SK-N-SH (cell line): ENCODE measurements around the gene IL31RA. TPM values are rescaled to one million over a fixed set of nuclear protein-coding genes. Genes with fewer than 3 reads are reported as not detected.

Source experiments
- CTCF ChIA-PET: fragments of 300-600, 350-600 bp; formaldehyde crosslinking; extraction: SDS; loops from one replicate; lab custom pipeline; 2021; lab: Yijun Ruan, JAX
- POLR2A ChIA-PET: fragments of 350-600 bp; sonication (Branson Sonifier 250); formaldehyde crosslinking; extraction: SDS; loops from one replicate; lab custom pipeline; 2020; ENCODE audit warnings: antibody characterized with exemption, inconsistent platforms; lab: Yijun Ruan, JAX
- DNase-seq: peaks from one replicate; pipeline ENCODE4 v3.0.0; 2012
- H2AFZ ChIP-seq: fragments of 200-600 bp; sonication (generic); 2 replicates; pipeline ENCODE4 v1.8.1; 2016; ENCODE audit warnings: antibody characterized with exemption, mild to moderate bottlenecking, low read depth
- H3F3A ChIP-seq: fragments of 200-600 bp; sonication (generic); replicated peaks from 2 replicates; pipeline ENCODE3; 2016; ENCODE audit warnings: antibody characterized with exemption, mild to moderate bottlenecking; ENCODE audit not compliant: insufficient read depth
- H3K27ac ChIP-seq, 2 experiments: fragments of 200-500 bp in 1 of 2; fragments of 200-600 bp in 1 of 2; sonication (Bioruptor generic) in 1 of 2; sonication (generic), shearing (Covaris generic) in 1 of 2; 2 replicates each; pipeline versions ENCODE4 v1.5.1 to v1.6.1; 2014 to 2016; ENCODE audit warnings: low read depth in 2 of 2, inconsistent platforms in 1 of 2, low read length in 1 of 2, mild to moderate bottlenecking in 1 of 2, mixed read lengths in 1 of 2
- H3K27me3 ChIP-seq: fragments of 200-600 bp; sonication (generic), shearing (Covaris generic); 2 replicates; pipeline ENCODE4 v1.6.1; 2016; ENCODE audit warnings: mixed run types; ENCODE audit not compliant: insufficient read depth
- H3K36me3 ChIP-seq, 2 experiments: fragments of 200-500 bp in 1 of 2; fragments of 200-600 bp in 1 of 2; sonication (Bioruptor generic) in 1 of 2; sonication (generic) in 1 of 2; replicated peaks in 1 of 2; 2 replicates each; pipeline versions ENCODE3 to v1.5.1; 2014 to 2016; ENCODE audit warnings: low read length in 1 of 2, mild to moderate bottlenecking in 1 of 2; ENCODE audit not compliant: insufficient read depth in 2 of 2, control insufficient read depth in 1 of 2
- H3K4me1 ChIP-seq, 2 experiments: fragments of 200-500 bp in 1 of 2; fragments of 200-600 bp in 1 of 2; sonication (Bioruptor generic) in 1 of 2; sonication (generic), shearing (Covaris generic) in 1 of 2; 2 replicates each; pipeline versions ENCODE4 v1.5.1 to v1.6.1; 2014 to 2016; ENCODE audit warnings: low read depth in 1 of 2, low read length in 1 of 2, mixed run types in 1 of 2; ENCODE audit not compliant: insufficient read depth in 2 of 2, control insufficient read depth in 1 of 2
- H3K4me2 ChIP-seq: fragments of 200-600 bp; sonication (generic), shearing (Covaris generic); 2 replicates; pipeline ENCODE4 v1.6.1; 2017; ENCODE audit warnings: mixed run types
- H3K4me3 ChIP-seq, 2 experiments: fragments of 200-500 bp in 1 of 2; fragments of 200-600 bp in 1 of 2; sonication (Bioruptor generic) in 1 of 2; sonication (generic), shearing (Covaris generic) in 1 of 2; 2 replicates each; pipeline versions ENCODE4 v1.5.1 to v1.8.1; 2014 to 2016; ENCODE audit warnings: low read depth in 2 of 2, inconsistent platforms in 1 of 2, low read length in 1 of 2, mild to moderate bottlenecking in 1 of 2, mixed read lengths in 1 of 2, moderate library complexity in 1 of 2
- H3K79me2 ChIP-seq: fragments of 200-600 bp; sonication (generic); 2 replicates; pipeline ENCODE4 v1.8.1; 2017; ENCODE audit warnings: mild to moderate bottlenecking; ENCODE audit not compliant: insufficient read depth
- H3K9ac ChIP-seq: fragments of 200-600 bp; sonication (generic); 2 replicates; pipeline ENCODE4 v1.6.1; 2017; ENCODE audit warnings: mixed run types
- H3K9me2 ChIP-seq: fragments of 200-600 bp; sonication (generic); 2 replicates; pipeline ENCODE4 v1.6.1; 2017; ENCODE audit warnings: mixed run types
- H3K9me3 ChIP-seq: fragments of 200-600 bp; sonication (generic); 2 replicates; pipeline ENCODE4 v1.6.1; 2017; ENCODE audit warnings: mixed run types, mild to moderate bottlenecking, moderate library complexity
- H4K20me1 ChIP-seq: fragments of 200-600 bp; sonication (generic); 2 replicates; pipeline ENCODE4 v1.6.1; 2017; ENCODE audit warnings: mild to moderate bottlenecking, mixed run types; ENCODE audit not compliant: insufficient read depth
- CHD2 ChIP-seq: fragments of 150-350 bp; IDR thresholded peaks from 2 replicates; pipeline ENCODE4 v1.6.1; 2018; ENCODE audit warnings: low read length; ENCODE audit not compliant: partially characterized antibody
- CTCF ChIP-seq: fragments of 200-600 bp; sonication (generic); IDR thresholded peaks from 2 replicates; pipeline ENCODE4 v1.6.1; 2017; ENCODE audit warnings: antibody characterized with exemption, mild to moderate bottlenecking, moderate library complexity
- EP300 ChIP-seq, 2 experiments: IDR thresholded peaks; 2 replicates each; pipeline versions ENCODE4 v1.4.0 to v1.6.1; 2012; ENCODE audit warnings: borderline replicate concordance in 1 of 2, low read depth in 1 of 2, low read length in 1 of 2
- FOXJ3 ChIP-seq: sonication (generic); formaldehyde crosslinking; IDR thresholded peaks from 2 replicates; pipeline ENCODE4 v1.5.1; 2020; ENCODE audit warnings: mild to moderate bottlenecking, missing genetic modification reagents
- GABPA ChIP-seq: IDR thresholded peaks from 2 replicates; pipeline ENCODE4 v1.4.0; 2012; ENCODE audit warnings: low read depth, mild to moderate bottlenecking
- GATA2 ChIP-seq: sonication (generic); formaldehyde crosslinking; IDR thresholded peaks from 2 replicates; pipeline ENCODE4 v1.5.0; 2020; ENCODE audit warnings: mild to moderate bottlenecking, missing genetic modification reagents
- MAX ChIP-seq: IDR thresholded peaks from 2 replicates; pipeline ENCODE4 v1.4.0; 2012; ENCODE audit warnings: low read depth
- NRF1 ChIP-seq: IDR thresholded peaks from 2 replicates; pipeline ENCODE4 v1.6.1; 2012; ENCODE audit warnings: low read depth, mild to moderate bottlenecking, low read length
- POLR2AphosphoS5 ChIP-seq: IDR thresholded peaks from 2 replicates; pipeline ENCODE4 v1.6.1; 2012; ENCODE audit warnings: low read depth, low read length
- RAD21 ChIP-seq: IDR thresholded peaks from 2 replicates; pipeline ENCODE4 v1.6.1; 2012; ENCODE audit warnings: mild to moderate bottlenecking, low read length
- RFX5 ChIP-seq: IDR thresholded peaks from 2 replicates; pipeline ENCODE4 v1.6.1; 2012; ENCODE audit warnings: mild to moderate bottlenecking, improper control_type of control experiment, low read length
- SIN3A ChIP-seq: IDR thresholded peaks from 2 replicates; pipeline ENCODE4 v1.6.1; 2012; ENCODE audit warnings: low read depth, mild to moderate bottlenecking, low read length, moderate library complexity, borderline replicate concordance
- SMC3 ChIP-seq: IDR thresholded peaks from 2 replicates; pipeline ENCODE4 v1.6.1; 2012; ENCODE audit warnings: low read depth, low read length, improper control_type of control experiment
- TCF12 ChIP-seq: IDR thresholded peaks from 2 replicates; pipeline ENCODE4 v1.4.0; 2012
- TEAD4 ChIP-seq: IDR thresholded peaks from 2 replicates; pipeline ENCODE4 v1.4.0; 2012; ENCODE audit warnings: mild to moderate bottlenecking, borderline replicate concordance; ENCODE audit not compliant: insufficient read depth
- WGBS: methylation state at CpG from one replicate; pipeline ENCODE4 v1.1.6; 2017; ENCODE audit warnings: low lambda C conversion rate; 5-methylcytosine and 5-hydroxymethylcytosine counted together
- polyA plus RNA-seq, 3 experiments: library from polyadenylated mRNA; depleted of rRNA; stranded (reverse); fragments of >200 nt; gene quantifications; 2 replicates each; pipeline ENCODE4 v1.2.3, GENCODE V29; 2012
- TF ChIP-seq, protein P1 (sequence below): IDR thresholded peaks from 2 replicates; pipeline ENCODE4; 2012
- TF ChIP-seq, protein P2 (sequence below): IDR thresholded peaks from 2 replicates; pipeline ENCODE4 v1.4.0; 2012; ENCODE audit warnings: low read depth, borderline replicate concordance
- TF ChIP-seq, protein P3 (sequence below): fragments of 150-350 bp; IDR thresholded peaks from 2 replicates; pipeline ENCODE4 v1.6.1; 2017; ENCODE audit warnings: antibody characterized with exemption, low read length, low read depth, borderline replicate concordance
- TF ChIP-seq, protein P4 (sequence below): fragments of 150-350 bp; IDR thresholded peaks from 2 replicates; pipeline ENCODE4 v1.6.1; 2016; ENCODE audit warnings: mild to moderate bottlenecking, low read depth, low read length

IL31RA gene
- polyA plus RNA-seq, 1 of the 3 experiments (the other 2 are of a cell fraction), result 0.20 TPM

GRCh38 chr5:55920784-55921183 lies 69.6 kb downstream of the IL31RA start:
- Histone ChIP-seq H2AFZ (no peak overlapping the region), H3K9me3 (no peaks in the 10 kb centered on the region), H4K20me1 (no peaks in the 10 kb centered on the region), H3K9ac (no peak overlapping the region), H3K4me3 (no peak overlapping the region), H3K27ac (no peak overlapping the region), H3K36me3 (no peaks in the 10 kb centered on the region), H3K4me2 (no peak overlapping the region), H3K4me1 (no peaks in the 10 kb centered on the region), H3K79me2 (no peaks in the 10 kb centered on the region), H3K9me2 (no peaks in the 10 kb centered on the region), H3F3A (no peaks in the 10 kb centered on the region), H3K27me3 (no peaks in the 10 kb centered on the region)
- ChIA-PET CTCF (interaction anchor here (1.0 to 2.7 kb wide), 4 partner anchors 10 to 22 kb away, joined by 3 to 10 read pairs (median 6); no protein-coding TSS in a partner anchor), POLR2A (no interaction called here)
- TF ChIP-seq RFX5 (no peak), RAD21 (peak; percentile 73), CHD2 (no peak), CTCF (peak; percentile 55), MAX (no peak), SIN3A (no peak), TEAD4 (no peak), NRF1 (no peak), GATA2 (no peak), EP300 (IDR thresholded peaks at IDR 0.05; ENCODE audit: borderline replicate concordance in 1 of 2, low read depth in 1 of 2, low read length in 1 of 2) (no peak), GABPA (no peak), FOXJ3 (no peak), TCF12 (no peak), SMC3 (peak; percentile 47; the same call in 1 of the 2 replicates), POLR2AphosphoS5 (no peak)
- TF ChIP-seq, protein P1, sequence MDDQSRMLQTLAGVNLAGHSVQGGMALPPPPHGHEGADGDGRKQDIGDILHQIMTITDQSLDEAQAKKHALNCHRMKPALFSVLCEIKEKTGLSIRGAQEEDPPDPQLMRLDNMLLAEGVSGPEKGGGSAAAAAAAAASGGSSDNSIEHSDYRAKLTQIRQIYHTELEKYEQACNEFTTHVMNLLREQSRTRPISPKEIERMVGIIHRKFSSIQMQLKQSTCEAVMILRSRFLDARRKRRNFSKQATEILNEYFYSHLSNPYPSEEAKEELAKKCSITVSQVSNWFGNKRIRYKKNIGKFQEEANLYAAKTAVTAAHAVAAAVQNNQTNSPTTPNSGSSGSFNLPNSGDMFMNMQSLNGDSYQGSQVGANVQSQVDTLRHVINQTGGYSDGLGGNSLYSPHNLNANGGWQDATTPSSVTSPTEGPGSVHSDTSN, result no peak
- TF ChIP-seq, protein P2, sequence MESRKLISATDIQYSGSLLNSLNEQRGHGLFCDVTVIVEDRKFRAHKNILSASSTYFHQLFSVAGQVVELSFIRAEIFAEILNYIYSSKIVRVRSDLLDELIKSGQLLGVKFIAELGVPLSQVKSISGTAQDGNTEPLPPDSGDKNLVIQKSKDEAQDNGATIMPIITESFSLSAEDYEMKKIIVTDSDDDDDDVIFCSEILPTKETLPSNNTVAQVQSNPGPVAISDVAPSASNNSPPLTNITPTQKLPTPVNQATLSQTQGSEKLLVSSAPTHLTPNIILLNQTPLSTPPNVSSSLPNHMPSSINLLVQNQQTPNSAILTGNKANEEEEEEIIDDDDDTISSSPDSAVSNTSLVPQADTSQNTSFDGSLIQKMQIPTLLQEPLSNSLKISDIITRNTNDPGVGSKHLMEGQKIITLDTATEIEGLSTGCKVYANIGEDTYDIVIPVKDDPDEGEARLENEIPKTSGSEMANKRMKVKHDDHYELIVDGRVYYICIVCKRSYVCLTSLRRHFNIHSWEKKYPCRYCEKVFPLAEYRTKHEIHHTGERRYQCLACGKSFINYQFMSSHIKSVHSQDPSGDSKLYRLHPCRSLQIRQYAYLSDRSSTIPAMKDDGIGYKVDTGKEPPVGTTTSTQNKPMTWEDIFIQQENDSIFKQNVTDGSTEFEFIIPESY, result no peak
- TF ChIP-seq, protein P3, sequence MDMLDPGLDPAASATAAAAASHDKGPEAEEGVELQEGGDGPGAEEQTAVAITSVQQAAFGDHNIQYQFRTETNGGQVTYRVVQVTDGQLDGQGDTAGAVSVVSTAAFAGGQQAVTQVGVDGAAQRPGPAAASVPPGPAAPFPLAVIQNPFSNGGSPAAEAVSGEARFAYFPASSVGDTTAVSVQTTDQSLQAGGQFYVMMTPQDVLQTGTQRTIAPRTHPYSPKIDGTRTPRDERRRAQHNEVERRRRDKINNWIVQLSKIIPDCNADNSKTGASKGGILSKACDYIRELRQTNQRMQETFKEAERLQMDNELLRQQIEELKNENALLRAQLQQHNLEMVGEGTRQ, result no peak
- TF ChIP-seq, protein P4, sequence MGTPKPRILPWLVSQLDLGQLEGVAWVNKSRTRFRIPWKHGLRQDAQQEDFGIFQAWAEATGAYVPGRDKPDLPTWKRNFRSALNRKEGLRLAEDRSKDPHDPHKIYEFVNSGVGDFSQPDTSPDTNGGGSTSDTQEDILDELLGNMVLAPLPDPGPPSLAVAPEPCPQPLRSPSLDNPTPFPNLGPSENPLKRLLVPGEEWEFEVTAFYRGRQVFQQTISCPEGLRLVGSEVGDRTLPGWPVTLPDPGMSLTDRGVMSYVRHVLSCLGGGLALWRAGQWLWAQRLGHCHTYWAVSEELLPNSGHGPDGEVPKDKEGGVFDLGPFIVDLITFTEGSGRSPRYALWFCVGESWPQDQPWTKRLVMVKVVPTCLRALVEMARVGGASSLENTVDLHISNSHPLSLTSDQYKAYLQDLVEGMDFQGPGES, result no peak
- DNase-seq, result no peak
- WGBS, result 64% methylated on average over 5 of the region's 5 CpGs
